ENCODE data around the gene PREB. TPM values are rescaled to one million over a fixed set of nuclear protein-coding genes. Genes with fewer than 3 reads are reported as not detected.
"Not testable (repeated sequence)": the region's sequence is repeated elsewhere in the genome, so short reads cannot be mapped to it uniquely, and the experiment has no call there.

The PREB gene
- total RNA-seq, 2 donors from 2014 or later: 47.5 to 51.4 TPM

GRCh38 chr2:27177441-27178351 is 43.3 kb upstream of the PREB start:
- Histone ChIP-seq H3K4me3 (no peak overlapping the region), H3K4me1 (no peaks in the 10 kb centered on the region), H3K27ac (no peak overlapping the region), H3K27me3 (no peaks in the 10 kb centered on the region), H3K9me3 (no peaks in the 10 kb centered on the region), H3K36me3 (no peaks in the 10 kb centered on the region)
- DNase-seq (ENCODE audit: low spot score): no peak
- no peak for TF ChIP-seq CTCF (IDR thresholded peaks at IDR 0.05)

- H3K4me1 ChIP-seq, H3K27me3 ChIP-seq: not testable (repeated sequence)
Observed at GRCh38 chr2:27175781-27176180, 41.3 kb upstream of the PREB start.

GRCh38 chr2:27175330-27175729 is 40.9 kb upstream of the PREB start:
- TF ChIP-seq CTCF (IDR thresholded peaks at IDR 0.05): no peak
- Histone ChIP-seq H3K36me3 (no peaks in the 10 kb centered on the region), H3K4me3 (no peak overlapping the region), H3K27ac (no peak overlapping the region), H3K4me1 (peaks cover 0 to under 1% of the 10 kb centered on the region in 2 donors), H3K27me3 (no peaks in the 10 kb centered on the region), H3K9me3 (no peaks in the 10 kb centered on the region)
- DNase-seq (ENCODE audit: low spot score): no peak

More at GRCh38 chr2:27175781-27176180, 41.3 kb upstream of the PREB start:
- DNase-seq (ENCODE audit: low spot score); H3K36me3 ChIP-seq; H3K9me3 ChIP-seq; H3K27ac ChIP-seq; H3K4me3 ChIP-seq: not testable (repeated sequence)

- H3K4me1 ChIP-seq: peaks cover 0 to 6% of the 10 kb centered on the region in 2 donors
- H3K36me3 ChIP-seq: no peaks in the 10 kb centered on the region
- DNase-seq (ENCODE audit: low spot score): no peak
- no peak for TF ChIP-seq CTCF (IDR thresholded peaks at IDR 0.05)
- H3K27me3 ChIP-seq: no peaks in the 10 kb centered on the region
- no peaks in the 10 kb centered on the region for H3K9me3 ChIP-seq
- no peak overlapping the region for H3K27ac ChIP-seq
- no peak overlapping the region for H3K4me3 ChIP-seq
Observed at GRCh38 chr2:27174638-27175037, 40.2 kb upstream of the PREB start.

- Histone ChIP-seq H3K4me3 (no peak overlapping the region), H3K27me3 (no peaks in the 10 kb centered on the region)
- TF ChIP-seq CTCF (IDR thresholded peaks at IDR 0.05): no peak
Observed at GRCh38 chr2:27171351-27171848, 37.0 kb upstream of the PREB start.

GRCh38 chr2:27170581-27171337 is 36.3 kb upstream of the PREB start:
- peaks cover 0 to 6% of the 10 kb centered on the region in 2 donors for H3K4me1 ChIP-seq
- H3K27ac ChIP-seq: no peak overlapping the region
- DNase-seq (ENCODE audit: low spot score): no peak
- H3K27me3 ChIP-seq: no peaks in the 10 kb centered on the region
- no peaks in the 10 kb centered on the region for H3K36me3 ChIP-seq
- no peak overlapping the region for H3K4me3 ChIP-seq
- TF ChIP-seq CTCF (IDR thresholded peaks at IDR 0.05): no peak
- H3K9me3 ChIP-seq: no peaks in the 10 kb centered on the region

More at GRCh38 chr2:27171351-27171848, 37.0 kb upstream of the PREB start:
- H3K27ac ChIP-seq: no peak overlapping the region
- peaks cover 0 to 6% of the 10 kb centered on the region in 2 donors for H3K4me1 ChIP-seq
- DNase-seq (ENCODE audit: low spot score): no peak
- no peaks in the 10 kb centered on the region for H3K9me3 ChIP-seq
- no peaks in the 10 kb centered on the region for H3K36me3 ChIP-seq
